ENCODE measurements around the gene CSGALNACT2. TPM values are rescaled to one million over a fixed set of nuclear protein-coding genes. Genes with fewer than 3 reads are reported as not detected.
A peak's percentile ranks its signal among the peaks of the same experiment; 100 is the strongest.

The CSGALNACT2 gene
- total and polyA plus RNA-seq, 7 donors = 3.2 to 37.1 (median 25.0) TPM

GRCh38 chr10:43127442-43127841 lies 10.8 kb upstream of the CSGALNACT2 start:
- H3K36me3 ChIP-seq = no peaks in the 10 kb centered on the region
- H3K4me3 ChIP-seq = no peak overlapping the region
- H3K4me1 ChIP-seq = no peaks in the 10 kb centered on the region
- TF ChIP-seq POLR2AphosphoS5 (IDR thresholded peaks at IDR 0.05) = no peak
- no peak for TF ChIP-seq CTCF (IDR thresholded peaks at IDR 0.05)
- no peak for TF ChIP-seq EP300 (IDR thresholded peaks at IDR 0.05)
- no peak for TF ChIP-seq POLR2A (IDR thresholded peaks at IDR 0.05)
- no peak for DNase-seq
- WGBS, 2 donors = 86 to 87% methylated on average over 9 of the region's 9 CpGs
- no peak overlapping the region for H3K27ac ChIP-seq
- no peaks in the 10 kb centered on the region for H3K9me3 ChIP-seq
- H3K27me3 ChIP-seq = no peaks in the 10 kb centered on the region
- intact Hi-C loops (cut with DNase I) = no loop called here

GRCh38 chr10:43128331-43128730 lies 9.9 kb upstream of the CSGALNACT2 start:
- TF ChIP-seq POLR2AphosphoS5 (IDR thresholded peaks at IDR 0.05) (no peak), CTCF (IDR thresholded peaks at IDR 0.05) (no peak)
- intact Hi-C loops (cut with DNase I) = no loop called here
- no peaks in the 10 kb centered on the region for H3K4me1 ChIP-seq
- 81 to 86% methylated on average over 8 of the region's 8 CpGs for WGBS, 2 donors
- DNase-seq = no peak
- H3K9me3 ChIP-seq = no peaks in the 10 kb centered on the region
- H3K27ac ChIP-seq = no peak overlapping the region
- no peak overlapping the region for H3K4me3 ChIP-seq
- H3K27me3 ChIP-seq = no peaks in the 10 kb centered on the region
- H3K36me3 ChIP-seq = no peaks in the 10 kb centered on the region

GRCh38 chr10:43128958-43129706 lies 9.1 kb upstream of the CSGALNACT2 start:
- Histone ChIP-seq H3K4me1 (no peaks in the 10 kb centered on the region), H3K27me3 (no peaks in the 10 kb centered on the region), H3K27ac (peak overlapping the region in 1 of 4 donors; percentile 29), H3K36me3 (no peaks in the 10 kb centered on the region), H3K4me3 (no peak overlapping the region), H3K9me3 (no peaks in the 10 kb centered on the region)
- TF ChIP-seq POLR2A (IDR thresholded peaks at IDR 0.05) = no peak
- TF ChIP-seq POLR2AphosphoS5 (IDR thresholded peaks at IDR 0.05) = peak in 1 of 4 donors; percentile 58
- DNase-seq = no peak
- intact Hi-C loops (cut with DNase I) = no loop called here
- WGBS, 2 donors = 77 to 89% methylated on average over 6 of the region's 6 CpGs

GRCh38 chr10:43130770-43131171 lies 7.5 kb upstream of the CSGALNACT2 start:
- TF ChIP-seq POLR2AphosphoS5 (IDR thresholded peaks at IDR 0.05) = no peak
- no peak for TF ChIP-seq EP300 (IDR thresholded peaks at IDR 0.05)
- TF ChIP-seq CTCF (IDR thresholded peaks at IDR 0.05) = no peak
- no peak for TF ChIP-seq POLR2A (IDR thresholded peaks at IDR 0.05)
- H3K4me3 ChIP-seq = no peak overlapping the region
- intact Hi-C loops (cut with DNase I) = loop anchor here (10.0 kb wide), 1 partner anchor 264 kb away; no protein-coding TSS in a partner anchor
- H3K27me3 ChIP-seq = no peaks in the 10 kb centered on the region
- DNase-seq = no peak
- no peaks in the 10 kb centered on the region for H3K4me1 ChIP-seq
- WGBS, 2 donors = 48 to 79% methylated on average over 18 of the region's 18 CpGs
- no peaks in the 10 kb centered on the region for H3K36me3 ChIP-seq
- H3K9me3 ChIP-seq = no peaks in the 10 kb centered on the region
- no peak overlapping the region for H3K27ac ChIP-seq

GRCh38 chr10:43131256-43131655 lies 7.0 kb upstream of the CSGALNACT2 start:
- Histone ChIP-seq H3K36me3 (no peaks in the 10 kb centered on the region), H3K9me3 (no peaks in the 10 kb centered on the region), H3K4me3 (no peak overlapping the region), H3K4me1 (peaks cover 0 to 1% (median 0%) of the 10 kb centered on the region in 4 donors), H3K27ac (no peak overlapping the region), H3K27me3 (no peaks in the 10 kb centered on the region)
- no peak for DNase-seq
- 21 to 68% methylated on average over 11 of the region's 11 CpGs for WGBS, 2 donors
- TF ChIP-seq POLR2AphosphoS5 (IDR thresholded peaks at IDR 0.05) = no peak
- no peak for TF ChIP-seq CTCF (IDR thresholded peaks at IDR 0.05)
- no peak for TF ChIP-seq POLR2A (IDR thresholded peaks at IDR 0.05)
- TF ChIP-seq EP300 (IDR thresholded peaks at IDR 0.05) = no peak
- intact Hi-C loops (cut with DNase I) = loop anchor here (10.0 kb wide), 1 partner anchor 264 kb away; no protein-coding TSS in a partner anchor
